Regular cardiac myocyte (primary cell): ENCODE results near the gene TUBG2. TPM values are rescaled to one million over a fixed set of nuclear protein-coding genes. Genes with fewer than 3 reads are reported as not detected.

ENCODE experiments used
- total RNA-seq: library from RNA; depleted of rRNA; stranded (reverse); fragments of >200 nt; gene quantifications from 2 replicates; pipeline ENCODE4 v1.2.3, GENCODE V29; 2014

Gene TUBG2
- total RNA-seq, result 4.8 and 11.6 TPM in 2 replicates

GRCh38 chr17:42659079-42659931 lies at the start of gene TUBG2:
TUBG2 (plus strand) TSS chr17:42659284; CDS start chr17:42659504, 220 bp downstream.

GRCh38 chr17:42676424-42677011 lies 17.4 kb downstream of the TUBG2 start, which contains the start of gene PLEKHH3:
PLEKHH3 (minus strand) TSS chr17:42676994; CDS start chr17:42676563, 431 bp downstream.

GRCh38 chr17:42681976-42682721 lies 23.1 kb downstream of the TUBG2 start, which contains the start of gene CNTNAP1:
CNTNAP1 (plus strand) TSS chr17:42682531; CDS start chr17:42682830, 299 bp downstream.

Other genes starting within 250 kb of the TUBG2 start
- gene CAVIN1, start 236.0 kb upstream of the TUBG2 start, total RNA-seq, result 691 and 1,245 TPM in 2 replicates
- 31.2 and 73.6 TPM in 2 replicates for gene ATP6V0A1, start 200.4 kb upstream of the TUBG2 start, total RNA-seq
- 24.3 and 50.7 TPM in 2 replicates for gene NAGLU, start 123.0 kb upstream of the TUBG2 start, total RNA-seq
- gene HSD17B1, start 106.4 kb upstream of the TUBG2 start, total RNA-seq, result 5.4 and 8.6 TPM in 2 replicates
- gene COASY, start 97.1 kb upstream of the TUBG2 start, total RNA-seq, result 7.0 and 18.6 TPM in 2 replicates
- 32.1 and 65.4 TPM in 2 replicates for gene MLX, start 92.2 kb upstream of the TUBG2 start, total RNA-seq
- 2.3 and 16.3 TPM in 2 replicates for gene PSMC3IP, start 81.6 kb upstream of the TUBG2 start, total RNA-seq
- 73.0 and 74.8 TPM in 2 replicates for gene RETREG3, start 49.9 kb upstream of the TUBG2 start, total RNA-seq
- gene TUBG1, start 49.6 kb upstream of the TUBG2 start, total RNA-seq, result 20.3 and 42.2 TPM in 2 replicates
- 10.7 and 11.6 TPM in 2 replicates for gene PLEKHH3, start 17.7 kb downstream of the TUBG2 start, total RNA-seq
- gene CCR10, start 22.6 kb downstream of the TUBG2 start, total RNA-seq, result 3.6 and 6.8 TPM in 2 replicates
- 15.0 and 20.6 TPM in 2 replicates for gene CNTNAP1, start 23.2 kb downstream of the TUBG2 start, total RNA-seq
- gene EZH1, start 85.8 kb downstream of the TUBG2 start, total RNA-seq, result 7.7 and 20.0 TPM in 2 replicates
- gene RAMP2, start 101.9 kb downstream of the TUBG2 start, total RNA-seq, result under 0.01 and 0.58 TPM in 2 replicates
- 65.7 and 92.6 TPM in 2 replicates for gene VPS25, start 114.2 kb downstream of the TUBG2 start, total RNA-seq
- 3.5 and 4.5 TPM in 2 replicates for gene WNK4, start 121.3 kb downstream of the TUBG2 start, total RNA-seq
- 48.8 and 70.4 TPM in 2 replicates for gene COA3, start 139.4 kb downstream of the TUBG2 start, total RNA-seq
- gene CNTD1, start 139.6 kb downstream of the TUBG2 start, total RNA-seq, result under 0.01 and 0.19 TPM in 2 replicates
- 123 and 167 TPM in 2 replicates for gene BECN1, start 165.0 kb downstream of the TUBG2 start, total RNA-seq
- 51.3 and 131 TPM in 2 replicates for gene PSME3, start 174.1 kb downstream of the TUBG2 start, total RNA-seq
- 0.28 and 0.38 TPM in 2 replicates for gene AOC2, start 185.3 kb downstream of the TUBG2 start, total RNA-seq
- gene AOC3, start 191.9 kb downstream of the TUBG2 start, total RNA-seq, result under 0.01 and 2.0 TPM in 2 replicates
- gene G6PC1, start 241.5 kb downstream of the TUBG2 start, total RNA-seq, result not detected in 2 replicates